WERI-Rb-1 (cell line): ENCODE measurements around the gene TRERF1.

Experiments used
- DNase-seq: peaks from one replicate; pipeline ENCODE4 v3.0.0-alpha.2; 2020
- H3K27ac ChIP-seq: fragments of 250-450 bp; sonication (Bioruptor Pico); 2 replicates; pipeline ENCODE4 v1.5.1; 2020; ENCODE audit warnings: mild to moderate bottlenecking, moderate library complexity
- H3K27me3 ChIP-seq: fragments of 250-450 bp; sonication (Bioruptor Pico); 2 replicates; pipeline ENCODE4 v1.5.1; 2021; ENCODE audit warnings: mild to moderate bottlenecking, low read depth, moderate library complexity; ENCODE audit not compliant: insufficient read depth, severe bottlenecking
- H3K36me3 ChIP-seq: fragments of 250-450 bp; sonication (Bioruptor Pico); 2 replicates; pipeline ENCODE4 v1.5.1; 2020; ENCODE audit warnings: mild to moderate bottlenecking, moderate library complexity
- H3K4me3 ChIP-seq: 2 replicates; pipeline ENCODE4 v1.5.1; 2011; ENCODE audit warnings: low read depth, mild to moderate bottlenecking, control low read depth, low read length
- H3K9me3 ChIP-seq: fragments of 250-450 bp; sonication (Bioruptor Pico); 2 replicates; pipeline ENCODE4 v1.5.1; 2021; ENCODE audit warnings: mild to moderate bottlenecking, moderate library complexity; ENCODE audit not compliant: severe bottlenecking
- CTCF ChIP-seq: IDR thresholded peaks from 2 replicates; pipeline ENCODE4 v1.5.1; 2011; ENCODE audit warnings: low read depth, mild to moderate bottlenecking, control low read depth, inconsistent platforms, low read length

TRERF1 gene

GRCh38 chr6:42295677-42296076, 156.0 kb downstream of the TRERF1 start:
- no peak for TF ChIP-seq CTCF

GRCh38 chr6:42295181-42295580, 156.5 kb downstream of the TRERF1 start:
- Histone ChIP-seq H3K27ac (no peak overlapping the region), H3K36me3 (peaks cover 5% of the 10 kb centered on the region; the same call in 1 of the 2 replicates), H3K4me3 (no peak overlapping the region), H3K9me3 (no peaks in the 10 kb centered on the region), H3K27me3 (no peaks in the 10 kb centered on the region)
- TF ChIP-seq CTCF = no peak
- DNase-seq = no peak

More at GRCh38 chr6:42295677-42296076, 156.0 kb downstream of the TRERF1 start:
- no peaks in the 10 kb centered on the region for H3K27me3 ChIP-seq
- peaks cover 5% of the 10 kb centered on the region; the same call in 1 of the 2 replicates for H3K36me3 ChIP-seq
- H3K9me3 ChIP-seq = no peaks in the 10 kb centered on the region
- DNase-seq = no peak
- H3K27ac ChIP-seq = no peak overlapping the region
- H3K4me3 ChIP-seq = no peak overlapping the region

- no peak for TF ChIP-seq CTCF
- Histone ChIP-seq H3K36me3 (peaks cover 5% of the 10 kb centered on the region; the same call in 1 of the 2 replicates), H3K9me3 (no peaks in the 10 kb centered on the region), H3K27ac (no peak overlapping the region), H3K4me3 (no peak overlapping the region), H3K27me3 (no peaks in the 10 kb centered on the region)
- DNase-seq = no peak
Measured at GRCh38 chr6:42294759-42295158, 157.0 kb downstream of the TRERF1 start.

GRCh38 chr6:42293386-42293977, 158.2 kb downstream of the TRERF1 start:
- no peak for TF ChIP-seq CTCF
- DNase-seq = no peak
- no peaks in the 10 kb centered on the region for H3K27me3 ChIP-seq
- no peaks in the 10 kb centered on the region for H3K9me3 ChIP-seq
- H3K27ac ChIP-seq = no peak overlapping the region
- no peak overlapping the region for H3K4me3 ChIP-seq
- peaks cover 5% of the 10 kb centered on the region; the same call in 1 of the 2 replicates for H3K36me3 ChIP-seq

GRCh38 chr6:42292004-42292740, 159.6 kb downstream of the TRERF1 start:
- TF ChIP-seq CTCF = no peak
- H3K9me3 ChIP-seq = peaks cover 5% of the 10 kb centered on the region
- H3K36me3 ChIP-seq = peaks cover 5% of the 10 kb centered on the region; the same call in 1 of the 2 replicates
- no peak overlapping the region for H3K4me3 ChIP-seq
- no peak for DNase-seq
- no peaks in the 10 kb centered on the region for H3K27me3 ChIP-seq
- no peak overlapping the region for H3K27ac ChIP-seq
